GM12878 (cell line): ENCODE measurements around the gene SLC22A7. TPM values are rescaled to one million over a fixed set of nuclear protein-coding genes. Genes with fewer than 3 reads are reported as not detected.

Experiments
- ATAC-seq: fragments of 200-7000 bp; cut with Tn5 transposase; 3 replicates; pipeline ENCODE4 v1.9.1; 2020; ENCODE audit warnings: mild to moderate bottlenecking, moderate library complexity
- BruUV-seq: library from RNA; stranded (reverse); fragments of 400-500 nt; replicated peaks from 2 replicates; lab custom pipeline; 2021; lab: Mats Ljungman, UMichigan
- CTCF ChIA-PET: fragments of 300-600 bp; sonication (Branson Sonifier 250); formaldehyde crosslinking; extraction: SDS; loops from one replicate; lab custom pipeline; 2021; ENCODE audit warnings: inconsistent platforms; lab: Yijun Ruan, JAX
- POLR2A ChIA-PET: fragments of 350-600 bp; formaldehyde crosslinking; extraction: SDS; loops from one replicate; lab custom pipeline; 2021; ENCODE audit warnings: inconsistent platforms; lab: Charles Lee
- RAD21 ChIA-PET: fragments of 300-600 bp; sonication (Branson Sonifier 250); formaldehyde crosslinking; loops from one replicate; lab custom pipeline; 2023; ENCODE audit warnings: antibody characterized with exemption; ENCODE audit not compliant: unreplicated experiment; lab: Charles Lee
- SMC1A ChIA-PET: fragments of 300-600 bp; sonication (Branson Sonifier 250); formaldehyde crosslinking; loops from one replicate; lab custom pipeline; 2023; ENCODE audit not compliant: unreplicated experiment, uncharacterized antibody; lab: Charles Lee
- DNase-seq: peaks from one replicate; pipeline ENCODE4 v3.0.0-alpha.2; 2011; ENCODE audit warnings: low read depth, low spot score
- FAIRE-seq: peaks from 3 replicates; lab custom pipeline; 2011; peaks lifted over from hg19 to GRCh38; lab: Jason Lieb, UNC
- H2AFZ ChIP-seq: 2 replicates; pipeline ENCODE4 v1.6.0; 2011; ENCODE audit warnings: low read depth, low read length, control low read depth; ENCODE audit not compliant: control insufficient read depth
- H3K27ac ChIP-seq: 2 replicates; pipeline ENCODE4 v1.5.1; 2011; ENCODE audit warnings: control low read depth; ENCODE audit not compliant: control insufficient read depth, insufficient read depth
- H3K27me3 ChIP-seq, 2 experiments: replicated peaks in 1 of 2; 2 replicates each; pipeline versions ENCODE4 v1.6.0 to v1.6.1; 2011; ENCODE audit warnings: low read length in 1 of 2; ENCODE audit not compliant: control insufficient read depth in 2 of 2, insufficient read depth in 2 of 2
- H3K36me3 ChIP-seq, 2 experiments: 2 replicates each; pipeline ENCODE4 v1.5.1; 2011; ENCODE audit warnings: low read length in 1 of 2; ENCODE audit not compliant: control insufficient read depth in 2 of 2, insufficient read depth in 2 of 2
- H3K4me1 ChIP-seq: 2 replicates; pipeline ENCODE4 v1.6.1; 2011; ENCODE audit warnings: mild to moderate bottlenecking, low read length, moderate library complexity, mixed read lengths; ENCODE audit not compliant: control insufficient read depth, insufficient read depth
- H3K4me2 ChIP-seq: 2 replicates; pipeline ENCODE4 v1.6.0; 2011; ENCODE audit warnings: control low read depth; ENCODE audit not compliant: control insufficient read depth, insufficient read depth
- H3K4me3 ChIP-seq: fragments of 200-600 bp; sonication (generic); 2 replicates; pipeline ENCODE4 v1.5.1; 2016
- H3K79me2 ChIP-seq: 2 replicates; pipeline ENCODE4 v1.6.0; 2011; ENCODE audit warnings: low read length; ENCODE audit not compliant: control insufficient read depth, insufficient read depth
- H3K9ac ChIP-seq: 2 replicates; pipeline ENCODE4 v1.8.0; 2011; ENCODE audit warnings: low read length, control low read depth, mixed read lengths; ENCODE audit not compliant: control insufficient read depth, insufficient read depth
- H3K9me3 ChIP-seq: replicated peaks from 3 replicates; pipeline ENCODE4 v1.5.1; 2011; ENCODE audit warnings: mild to moderate bottlenecking, low read length; ENCODE audit not compliant: control insufficient read depth, insufficient read depth
- H4K20me1 ChIP-seq: 2 replicates; pipeline ENCODE4 v1.6.0; 2011; ENCODE audit not compliant: control insufficient read depth, insufficient read depth
- ATF7 ChIP-seq: fragments of 450-650 bp; IDR thresholded peaks from 2 replicates; pipeline ENCODE4 v1.6.1; 2016; ENCODE audit warnings: low read depth, mild to moderate bottlenecking
- CEBPZ ChIP-seq: fragments of 150-350 bp; IDR thresholded peaks from 2 replicates; pipeline ENCODE4 v1.6.1; 2016; ENCODE audit warnings: low read depth, low read length
- E2F4 ChIP-seq: IDR thresholded peaks from 2 replicates; pipeline ENCODE4 v1.6.1; 2012; ENCODE audit warnings: low read depth, low read length, improper control_type of control experiment
- EGR1 ChIP-seq, 2 experiments: IDR thresholded peaks; 1 replicate in 1 of 2; 2 replicates in 1 of 2; pipeline ENCODE4 v1.6.1; 2011 to 2012; ENCODE audit warnings: low read depth in 2 of 2, low read length in 2 of 2, borderline replicate concordance in 1 of 2, mild to moderate bottlenecking in 1 of 2, moderate library complexity in 1 of 2
- ESRRA ChIP-seq: IDR thresholded peaks from 2 replicates; pipeline ENCODE4 v1.6.1; 2012; ENCODE audit warnings: mild to moderate bottlenecking, low read length, improper control_type of control experiment
- MEF2A ChIP-seq: IDR thresholded peaks from 2 replicates; pipeline ENCODE4 v1.6.1; 2011; ENCODE audit warnings: low read depth, mild to moderate bottlenecking, low read length, moderate library complexity; ENCODE audit not compliant: insufficient read depth
- MYB ChIP-seq: fragments of 150-350 bp; IDR thresholded peaks from 2 replicates; pipeline ENCODE4 v1.6.1; 2014; ENCODE audit warnings: mild to moderate bottlenecking, low read depth, low read length, borderline replicate concordance
- NR2C1 ChIP-seq: fragments of 450-650 bp; IDR thresholded peaks from 2 replicates; pipeline ENCODE4 v1.6.1; 2017; ENCODE audit warnings: antibody characterized with exemption, mild to moderate bottlenecking, moderate library complexity
- PAX8 ChIP-seq: fragments of 450-650 bp; IDR thresholded peaks from 2 replicates; pipeline ENCODE4 v1.6.1; 2017; ENCODE audit warnings: mild to moderate bottlenecking, moderate library complexity
- RB1 ChIP-seq: fragments of 450-650 bp; formaldehyde crosslinking; IDR thresholded peaks from 2 replicates; pipeline ENCODE4 v1.6.1; 2017; ENCODE audit warnings: mild to moderate bottlenecking, borderline replicate concordance
- SUZ12 ChIP-seq: fragments of 200-600 bp; sonication (generic); IDR thresholded peaks from one replicate; pipeline ENCODE4 v1.6.1; 2018; ENCODE audit warnings: antibody characterized with exemption, mild to moderate bottlenecking; ENCODE audit not compliant: unreplicated experiment
- WGBS: methylation state at CpG from one replicate; pipeline ENCODE4 v1.1.6; 2016; ENCODE audit warnings: low lambda C conversion rate; ENCODE audit not compliant: insufficient replicate concordance, insufficient coverage; ENCODE audit errors: missing lambda C conversion rate; 5-methylcytosine and 5-hydroxymethylcytosine counted together
- in situ Hi-C: fragments of 300-500 bp; cut with MboI; formaldehyde crosslinking; loops from 9 replicates; pipeline ENCODE4 v1.14.3; 2018; ENCODE audit warnings: mixed read lengths
- intact Hi-C: fragments of 100-400 bp; cut with micrococcal nuclease; formaldehyde crosslinking; loops from one replicate; pipeline ENCODE4 v1.14.2; 2022; ENCODE audit not compliant: unreplicated experiment
- polyA plus RNA-seq, 11 experiments: library from polyadenylated mRNA; depleted of rRNA in 4 of 11; unstranded in 6 of 11; stranded (reverse) in 5 of 11; fragments of >200 nt; fragmentation: Nextera tagmentation in 4 of 11; fragmentation: Illumina TruSeq in 1 of 11; extraction: Ambion mirVana in 4 of 11; extraction: Trizol in 1 of 11; gene quantifications; 1 replicate in 1 of 11; 2 replicates in 10 of 11; pipeline versions ENCODE4 v1.2.1 to v1.2.3, GENCODE V29; 2011 to 2016; ENCODE audit warnings: inconsistent platforms in 2 of 11, missing spikeins in 2 of 11, low read depth in 1 of 11
- total RNA-seq, 4 experiments: library from RNA; depleted of rRNA in 3 of 4; stranded (reverse); fragments of >200 nt in 3 of 4; fragmentation: Illumina TruSeq in 1 of 4; extraction: Trizol in 1 of 4; gene quantifications; 2 replicates each; pipeline versions ENCODE4 v1.2.1 to v1.2.3, GENCODE V29; 2013 to 2021
- TF ChIP-seq, protein P1 (sequence below): fragments of 450-650 bp; IDR thresholded peaks from 2 replicates; pipeline ENCODE4 v1.6.1; 2017; ENCODE audit warnings: mild to moderate bottlenecking, moderate library complexity

Gene SLC22A7
- total and polyA plus RNA-seq, 10 of the 15 experiments (the other 5 are each of a cell fraction or from before 2014, with no cell fraction given) = 0.08 to 0.31 TPM; not detected in 8

DNA sequence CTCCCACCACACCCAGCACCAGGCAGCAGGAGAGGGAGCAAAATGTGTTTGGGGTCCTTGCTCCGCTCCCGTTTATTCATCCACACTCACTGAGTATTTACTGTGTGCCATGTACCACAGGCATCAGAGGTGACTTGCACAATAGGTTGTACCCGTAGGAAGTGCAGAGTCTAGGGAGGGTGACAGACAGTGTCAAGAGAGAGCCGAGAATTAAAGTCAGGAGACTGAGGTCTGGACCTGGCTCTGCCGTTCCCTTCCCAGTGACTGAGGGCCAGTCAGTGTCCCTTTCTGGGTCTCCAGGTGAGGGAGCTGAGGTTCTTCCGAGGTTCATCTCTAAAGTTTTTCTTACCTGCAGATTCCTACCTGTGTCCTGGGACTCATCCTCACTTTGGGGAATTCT lies 32.5 kb upstream of the SLC22A7 start:
- RAD21 ChIA-PET = interaction anchor here (1.0 to 6.9 kb wide), 5 partner anchors 49 to 241 kb away, joined by 3 to 44 read pairs (median 17); no protein-coding TSS in a partner anchor
- Histone ChIP-seq H3K79me2 (no peaks in the 10 kb centered on the region), H3K4me3 (no peak overlapping the region), H3K4me2 (no peak overlapping the region), H3K36me3 (no peaks in the 10 kb centered on the region), H4K20me1 (no peaks in the 10 kb centered on the region), H2AFZ (no peak overlapping the region), H3K9me3 (no peaks in the 10 kb centered on the region), H3K27me3 (no peaks in the 10 kb centered on the region), H3K9ac (no peak overlapping the region), H3K4me1 (peaks cover 12% of the 10 kb centered on the region), H3K27ac (no peak overlapping the region)
- POLR2A ChIA-PET = no interaction called here
- TF ChIP-seq E2F4 (no peak), NR2C1 (no peak), EGR1 (IDR thresholded peaks at IDR 0.05; ENCODE audit: borderline replicate concordance in 1 of 2, low read depth in 2 of 2, low read length in 2 of 2) (no peak), ATF7 (no peak), RB1 (no peak), MEF2A (no peak), MYB (no peak), SUZ12 (no peak), PAX8 (no peak), ESRRA (no peak), CEBPZ (no peak)
- TF ChIP-seq, protein P1, sequence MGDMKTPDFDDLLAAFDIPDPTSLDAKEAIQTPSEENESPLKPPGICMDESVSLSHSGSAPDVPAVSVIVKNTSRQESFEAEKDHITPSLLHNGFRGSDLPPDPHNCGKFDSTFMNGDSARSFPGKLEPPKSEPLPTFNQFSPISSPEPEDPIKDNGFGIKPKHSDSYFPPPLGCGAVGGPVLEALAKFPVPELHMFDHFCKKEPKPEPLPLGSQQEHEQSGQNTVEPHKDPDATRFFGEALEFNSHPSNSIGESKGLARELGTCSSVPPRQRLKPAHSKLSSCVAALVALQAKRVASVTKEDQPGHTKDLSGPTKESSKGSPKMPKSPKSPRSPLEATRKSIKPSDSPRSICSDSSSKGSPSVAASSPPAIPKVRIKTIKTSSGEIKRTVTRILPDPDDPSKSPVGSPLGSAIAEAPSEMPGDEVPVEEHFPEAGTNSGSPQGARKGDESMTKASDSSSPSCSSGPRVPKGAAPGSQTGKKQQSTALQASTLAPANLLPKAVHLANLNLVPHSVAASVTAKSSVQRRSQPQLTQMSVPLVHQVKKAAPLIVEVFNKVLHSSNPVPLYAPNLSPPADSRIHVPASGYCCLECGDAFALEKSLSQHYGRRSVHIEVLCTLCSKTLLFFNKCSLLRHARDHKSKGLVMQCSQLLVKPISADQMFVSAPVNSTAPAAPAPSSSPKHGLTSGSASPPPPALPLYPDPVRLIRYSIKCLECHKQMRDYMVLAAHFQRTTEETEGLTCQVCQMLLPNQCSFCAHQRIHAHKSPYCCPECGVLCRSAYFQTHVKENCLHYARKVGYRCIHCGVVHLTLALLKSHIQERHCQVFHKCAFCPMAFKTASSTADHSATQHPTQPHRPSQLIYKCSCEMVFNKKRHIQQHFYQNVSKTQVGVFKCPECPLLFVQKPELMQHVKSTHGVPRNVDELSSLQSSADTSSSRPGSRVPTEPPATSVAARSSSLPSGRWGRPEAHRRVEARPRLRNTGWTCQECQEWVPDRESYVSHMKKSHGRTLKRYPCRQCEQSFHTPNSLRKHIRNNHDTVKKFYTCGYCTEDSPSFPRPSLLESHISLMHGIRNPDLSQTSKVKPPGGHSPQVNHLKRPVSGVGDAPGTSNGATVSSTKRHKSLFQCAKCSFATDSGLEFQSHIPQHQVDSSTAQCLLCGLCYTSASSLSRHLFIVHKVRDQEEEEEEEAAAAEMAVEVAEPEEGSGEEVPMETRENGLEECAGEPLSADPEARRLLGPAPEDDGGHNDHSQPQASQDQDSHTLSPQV = no peak
- BruUV-seq = no TSS peak
- CTCF ChIA-PET = interaction anchor here (1.0 to 6.1 kb wide), 6 partner anchors 43 to 240 kb away, joined by 3 to 56 read pairs (median 9); partner anchors contain the start of gene CRIP3
- SMC1A ChIA-PET = interaction anchor here (0.6 to 3.1 kb wide), 7 partner anchors 69 to 241 kb away, joined by 3 to 14 read pairs (median 4); no protein-coding TSS in a partner anchor
- FAIRE-seq = no peak
- DNase-seq = no peak
- intact Hi-C loops = no loop called here
- in situ Hi-C loops = no loop called here
- ATAC-seq = no peak
- 65% methylated on average over 6 of the region's 6 CpGs for WGBS
